NCI-H2227 (cell line): Measurements from ENCODE around the gene TENM3.
A peak's percentile ranks its signal among the peaks of the same experiment; 100 is the strongest.
"Not testable (repeated sequence)": the region's sequence is repeated elsewhere in the genome, so short reads cannot be mapped to it uniquely, and the experiment has no call there.

Source experiments
- DNase-seq: peaks from one replicate; lab custom pipeline; 2025; ENCODE audit not compliant: unreplicated experiment; lab: John Stamatoyannopoulos, UW

The TENM3 gene

GRCh38 chr4:182243204-182243603 lies at the start of gene TENM3:
TENM3 (plus strand) TSS chr4:182243402; CDS start chr4:182324021, 80,619 bp downstream.
- DNase-seq = not testable (repeated sequence)

- DNase-seq = no peak
Measured at GRCh38 chr4:182194091-182194824, 48.9 kb upstream of the TENM3 start.

GRCh38 chr4:182197611-182198010 lies 45.6 kb upstream of the TENM3 start:
- DNase-seq = no peak

GRCh38 chr4:182201871-182202270 lies 41.3 kb upstream of the TENM3 start:
- DNase-seq = no peak

GRCh38 chr4:182202650-182203049 lies 40.6 kb upstream of the TENM3 start:
- no peak for DNase-seq

GRCh38 chr4:182203872-182204411 lies 39.3 kb upstream of the TENM3 start:
- DNase-seq = no peak

GRCh38 chr4:182205306-182205705 lies 37.9 kb upstream of the TENM3 start:
- no peak for DNase-seq

GRCh38 chr4:182206266-182206665 lies 36.9 kb upstream of the TENM3 start:
- DNase-seq = peak; percentile 45

GRCh38 chr4:182206916-182207315 lies 36.3 kb upstream of the TENM3 start:
- DNase-seq = peak; percentile 26

- no peak for DNase-seq
Measured at GRCh38 chr4:182207830-182208396, 35.3 kb upstream of the TENM3 start.

- DNase-seq = no peak
Measured at GRCh38 chr4:182208526-182209050, 34.6 kb upstream of the TENM3 start.

- DNase-seq = peak; percentile 8
Measured at GRCh38 chr4:182212211-182212761, 30.9 kb upstream of the TENM3 start.

- DNase-seq = no peak
Measured at GRCh38 chr4:182213004-182213403, 30.2 kb upstream of the TENM3 start.

GRCh38 chr4:182215148-182215547 lies 28.1 kb upstream of the TENM3 start:
- no peak for DNase-seq

GRCh38 chr4:182216005-182216404 lies 27.2 kb upstream of the TENM3 start:
- no peak for DNase-seq

- no peak for DNase-seq
Measured at GRCh38 chr4:182219411-182220056, 23.7 kb upstream of the TENM3 start.

GRCh38 chr4:182221987-182222386 lies 21.2 kb upstream of the TENM3 start:
- no peak for DNase-seq

GRCh38 chr4:182222766-182223165 lies 20.4 kb upstream of the TENM3 start:
- no peak for DNase-seq

GRCh38 chr4:182223708-182224107 lies 19.5 kb upstream of the TENM3 start:
- no peak for DNase-seq

GRCh38 chr4:182224192-182224850 lies 18.9 kb upstream of the TENM3 start:
- DNase-seq = no peak
